LNCaP clone FGC (cell line): ENCODE results near the gene PTX4.
"Not testable (repeated sequence)": the region's sequence is repeated elsewhere in the genome, so short reads cannot be mapped to it uniquely, and the experiment has no call there.

Experiments used
- DNase-seq: peaks from one replicate; pipeline ENCODE4 v3.0.0-alpha.2; 2011; ENCODE audit warnings: low read depth
- H3K4me3 ChIP-seq: 2 replicates; pipeline ENCODE4 v1.5.1; 2011; ENCODE audit warnings: mild to moderate bottlenecking, low read depth, low read length, control low read depth
- CTCF ChIP-seq: IDR thresholded peaks from 2 replicates; pipeline ENCODE4 v1.5.1; 2012; ENCODE audit warnings: mild to moderate bottlenecking; ENCODE audit not compliant: control insufficient read depth, insufficient read depth; ENCODE audit errors: extremely low read depth

The PTX4 gene

GRCh38 chr16:1488054-1488601 is 616 bp downstream of the PTX4 start:
- no peak overlapping the region for H3K4me3 ChIP-seq
- TF ChIP-seq CTCF, result no peak
- no peak for DNase-seq

- H3K4me3 ChIP-seq, result no peak overlapping the region
- DNase-seq, result no peak
- TF ChIP-seq CTCF, result no peak
Observed at GRCh38 chr16:1487395-1488053, 1.2 kb downstream of the PTX4 start.

- DNase-seq, result no peak
- no peak for TF ChIP-seq CTCF
- H3K4me3 ChIP-seq, result no peak overlapping the region
Observed at GRCh38 chr16:1486551-1487390, 2.0 kb downstream of the PTX4 start.

GRCh38 chr16:1485847-1486496 is 2.8 kb downstream of the PTX4 start:
- DNase-seq, result no peak
- no peak for TF ChIP-seq CTCF

GRCh38 chr16:1481906-1482835 is 6.6 kb downstream of the PTX4 start:
- no peak for TF ChIP-seq CTCF
- DNase-seq, result no peak
- H3K4me3 ChIP-seq, result no peak overlapping the region

More at GRCh38 chr16:1485847-1486496, 2.8 kb downstream of the PTX4 start:
- no peak overlapping the region for H3K4me3 ChIP-seq

- DNase-seq, H3K4me3 ChIP-seq: not testable (repeated sequence)
Observed at GRCh38 chr16:1478937-1479336, 9.8 kb downstream of the PTX4 start.

- DNase-seq, result no peak
- TF ChIP-seq CTCF, result no peak
- no peak overlapping the region for H3K4me3 ChIP-seq
Observed at GRCh38 chr16:1477033-1477432, 11.7 kb downstream of the PTX4 start.
